Karpas-422 (cell line): ENCODE results near the gene HJURP. TPM values are rescaled to one million over a fixed set of nuclear protein-coding genes. Genes with fewer than 3 reads are reported as not detected.

Source experiments
- DNase-seq: peaks from one replicate; pipeline ENCODE4 v3.0.0-alpha.2; 2015
- H2AFZ ChIP-seq: fragments of 200-600 bp; sonication (generic); 2 replicates; pipeline ENCODE4 v1.6.1; 2014; ENCODE audit warnings: antibody characterized with exemption, low read length, mixed read lengths
- H3K27ac ChIP-seq: fragments of 200-600 bp; sonication (generic); 2 replicates; pipeline ENCODE4 v1.5.1; 2014; ENCODE audit warnings: mild to moderate bottlenecking, low read length, moderate library complexity
- H3K27me3 ChIP-seq: fragments of 200-600 bp; sonication (generic); 2 replicates; pipeline ENCODE4 v1.6.1; 2014; ENCODE audit warnings: low read length, mixed read lengths
- H3K36me3 ChIP-seq: fragments of 200-600 bp; sonication (generic); 2 replicates; pipeline ENCODE4 v1.6.1; 2014; ENCODE audit warnings: low read length, mixed read lengths; ENCODE audit not compliant: insufficient read depth
- H3K4me1 ChIP-seq: fragments of 200-600 bp; sonication (generic); 2 replicates; pipeline ENCODE4 v1.6.1; 2014; ENCODE audit warnings: mild to moderate bottlenecking, low read length, mixed read lengths
- H3K4me2 ChIP-seq: fragments of 200-600 bp; sonication (generic); 2 replicates; pipeline ENCODE4 v1.6.1; 2014; ENCODE audit warnings: low read length, low read depth, mild to moderate bottlenecking; ENCODE audit not compliant: poor library complexity, severe bottlenecking
- H3K4me3 ChIP-seq: fragments of 200-600 bp; sonication (generic); 2 replicates; pipeline ENCODE4 v1.5.1; 2014; ENCODE audit warnings: mild to moderate bottlenecking, antibody characterized with exemption, low read length, mixed read lengths
- H3K79me2 ChIP-seq: fragments of 200-600 bp; sonication (generic); 2 replicates; pipeline ENCODE4 v1.6.1; 2014; ENCODE audit warnings: mild to moderate bottlenecking, low read length, mixed read lengths
- H3K9ac ChIP-seq: fragments of 200-600 bp; sonication (generic); 2 replicates; pipeline ENCODE4 v1.6.0; 2014; ENCODE audit warnings: low read length
- H3K9me2 ChIP-seq: fragments of 200-600 bp; sonication (generic), shearing (Covaris generic); replicated peaks from 2 replicates; pipeline ENCODE4 v1.6.0; 2014; ENCODE audit warnings: mild to moderate bottlenecking, low read length, moderate library complexity; ENCODE audit not compliant: insufficient read depth
- H3K9me3 ChIP-seq: fragments of 300-700, 200-600 bp; sonication (generic); 2 replicates; pipeline ENCODE4 v1.6.1; 2014; ENCODE audit warnings: low read length, mixed read lengths
- H4K20me1 ChIP-seq: fragments of 200-600 bp; sonication (generic); 2 replicates; pipeline ENCODE4 v1.6.1; 2014; ENCODE audit warnings: mild to moderate bottlenecking, antibody characterized with exemption, low read length, low read depth; ENCODE audit not compliant: insufficient read depth
- total RNA-seq: library from RNA; depleted of rRNA; stranded (reverse); fragments of >200 nt; shearing (Covaris generic); gene quantifications from 2 replicates; pipeline ENCODE4 v1.2.3, GENCODE V29; 2014; ENCODE audit warnings: low replicate concordance

HJURP gene
- total RNA-seq, 1 experiment from 2014 or later = 29.0 TPM

- no peaks in the 10 kb centered on the region for H3K27me3 ChIP-seq
- no peaks in the 10 kb centered on the region for H4K20me1 ChIP-seq
- no peaks in the 10 kb centered on the region for H3K9me2 ChIP-seq
- no peak overlapping the region for H2AFZ ChIP-seq
- H3K36me3 ChIP-seq = no peaks in the 10 kb centered on the region
- H3K4me2 ChIP-seq = peak overlapping the region; percentile 53
- peak overlapping the region; percentile 82 for H3K27ac ChIP-seq
- peak overlapping the region; percentile 25; the same call in 1 of the 2 replicates for H3K4me3 ChIP-seq
- no peaks in the 10 kb centered on the region for H3K9me3 ChIP-seq
- H3K79me2 ChIP-seq = no peaks in the 10 kb centered on the region
- peak overlapping the region; percentile 35 for H3K9ac ChIP-seq
- H3K4me1 ChIP-seq = peaks cover 58% of the 10 kb centered on the region
- no peak for DNase-seq
Measured at GRCh38 chr2:233822781-233823730, 31.3 kb downstream of the HJURP start.

GRCh38 chr2:233822101-233822771, 32.1 kb downstream of the HJURP start:
- H3K4me1 ChIP-seq = peaks cover 63% of the 10 kb centered on the region
- H3K9me2 ChIP-seq = no peaks in the 10 kb centered on the region

GRCh38 chr2:233821709-233822100, 32.6 kb downstream of the HJURP start:
- H3K27ac ChIP-seq = no peak overlapping the region
- peaks cover 61% of the 10 kb centered on the region for H3K4me1 ChIP-seq
- no peaks in the 10 kb centered on the region for H3K79me2 ChIP-seq
- no peak overlapping the region for H3K4me3 ChIP-seq
- no peak overlapping the region for H3K4me2 ChIP-seq
- H3K9me3 ChIP-seq = no peaks in the 10 kb centered on the region
- H3K27me3 ChIP-seq = no peaks in the 10 kb centered on the region
- no peak for DNase-seq
- H2AFZ ChIP-seq = no peak overlapping the region
- H3K9me2 ChIP-seq = no peaks in the 10 kb centered on the region
- H3K36me3 ChIP-seq = no peaks in the 10 kb centered on the region
- H3K9ac ChIP-seq = no peak overlapping the region
- no peaks in the 10 kb centered on the region for H4K20me1 ChIP-seq

More at GRCh38 chr2:233822101-233822771, 32.1 kb downstream of the HJURP start:
- no peak overlapping the region for H2AFZ ChIP-seq
- no peaks in the 10 kb centered on the region for H3K9me3 ChIP-seq
- no peaks in the 10 kb centered on the region for H3K27me3 ChIP-seq
- no peak overlapping the region for H3K4me3 ChIP-seq
- DNase-seq = no peak
- no peak overlapping the region for H3K4me2 ChIP-seq
- H3K27ac ChIP-seq = no peak overlapping the region
- H3K79me2 ChIP-seq = no peaks in the 10 kb centered on the region
- no peaks in the 10 kb centered on the region for H4K20me1 ChIP-seq
- no peaks in the 10 kb centered on the region for H3K36me3 ChIP-seq
- H3K9ac ChIP-seq = 0 out of 2 replicates have a peak overlapping the region, but pooled peaks have one; percentile 35

GRCh38 chr2:233821196-233821595, 33.1 kb downstream of the HJURP start:
- Histone ChIP-seq H2AFZ (no peak overlapping the region), H3K4me2 (no peak overlapping the region), H3K4me1 (peaks cover 57% of the 10 kb centered on the region), H4K20me1 (no peaks in the 10 kb centered on the region), H3K79me2 (no peaks in the 10 kb centered on the region), H3K9me3 (no peaks in the 10 kb centered on the region), H3K4me3 (no peak overlapping the region), H3K9ac (no peak overlapping the region), H3K27me3 (no peaks in the 10 kb centered on the region), H3K27ac (no peak overlapping the region), H3K9me2 (no peaks in the 10 kb centered on the region), H3K36me3 (no peaks in the 10 kb centered on the region)
- DNase-seq = no peak

- H3K4me2 ChIP-seq = no peak overlapping the region
- H3K36me3 ChIP-seq = no peaks in the 10 kb centered on the region
- H3K4me3 ChIP-seq = no peak overlapping the region
- DNase-seq = no peak
- no peak overlapping the region for H2AFZ ChIP-seq
- no peaks in the 10 kb centered on the region for H4K20me1 ChIP-seq
- H3K27me3 ChIP-seq = no peaks in the 10 kb centered on the region
- no peak overlapping the region for H3K27ac ChIP-seq
- H3K9me3 ChIP-seq = no peaks in the 10 kb centered on the region
- H3K9ac ChIP-seq = no peak overlapping the region
- H3K9me2 ChIP-seq = no peaks in the 10 kb centered on the region
- no peaks in the 10 kb centered on the region for H3K79me2 ChIP-seq
- H3K4me1 ChIP-seq = peaks cover 60% of the 10 kb centered on the region
Measured at GRCh38 chr2:233820774-233821105, 33.6 kb downstream of the HJURP start.

GRCh38 chr2:233819884-233820773, 34.2 kb downstream of the HJURP start:
- Histone ChIP-seq H3K9me2 (no peaks in the 10 kb centered on the region), H3K36me3 (no peaks in the 10 kb centered on the region), H3K9ac (no peak overlapping the region), H3K27me3 (no peaks in the 10 kb centered on the region), H3K27ac (no peak overlapping the region), H3K4me1 (peaks cover 59% of the 10 kb centered on the region), H2AFZ (no peak overlapping the region), H3K4me2 (no peak overlapping the region), H3K9me3 (no peaks in the 10 kb centered on the region), H4K20me1 (no peaks in the 10 kb centered on the region), H3K4me3 (no peak overlapping the region), H3K79me2 (no peaks in the 10 kb centered on the region)
- DNase-seq = no peak

- no peaks in the 10 kb centered on the region for H3K9me3 ChIP-seq
- H3K4me3 ChIP-seq = no peak overlapping the region
- no peak overlapping the region for H3K4me2 ChIP-seq
- H3K4me1 ChIP-seq = peaks cover 59% of the 10 kb centered on the region
- no peaks in the 10 kb centered on the region for H3K27me3 ChIP-seq
- H3K36me3 ChIP-seq = no peaks in the 10 kb centered on the region
- no peak overlapping the region for H3K27ac ChIP-seq
- no peak for DNase-seq
- H4K20me1 ChIP-seq = no peaks in the 10 kb centered on the region
- no peak overlapping the region for H2AFZ ChIP-seq
- no peaks in the 10 kb centered on the region for H3K9me2 ChIP-seq
- no peaks in the 10 kb centered on the region for H3K79me2 ChIP-seq
- no peak overlapping the region for H3K9ac ChIP-seq
Measured at GRCh38 chr2:233818639-233819621, 35.4 kb downstream of the HJURP start.
